ENCODE data around the gene ELF1. TPM values are rescaled to one million over a fixed set of nuclear protein-coding genes. Genes with fewer than 3 reads are reported as not detected.
A peak's percentile ranks its signal among the peaks of the same experiment; 100 is the strongest.

ELF1 gene
- total and polyA plus RNA-seq, 2 of the 8 experiments (the other 6 are each of a cell fraction or from before 2014, with no cell fraction given), result 5.6 to 18.2 TPM

DNA sequence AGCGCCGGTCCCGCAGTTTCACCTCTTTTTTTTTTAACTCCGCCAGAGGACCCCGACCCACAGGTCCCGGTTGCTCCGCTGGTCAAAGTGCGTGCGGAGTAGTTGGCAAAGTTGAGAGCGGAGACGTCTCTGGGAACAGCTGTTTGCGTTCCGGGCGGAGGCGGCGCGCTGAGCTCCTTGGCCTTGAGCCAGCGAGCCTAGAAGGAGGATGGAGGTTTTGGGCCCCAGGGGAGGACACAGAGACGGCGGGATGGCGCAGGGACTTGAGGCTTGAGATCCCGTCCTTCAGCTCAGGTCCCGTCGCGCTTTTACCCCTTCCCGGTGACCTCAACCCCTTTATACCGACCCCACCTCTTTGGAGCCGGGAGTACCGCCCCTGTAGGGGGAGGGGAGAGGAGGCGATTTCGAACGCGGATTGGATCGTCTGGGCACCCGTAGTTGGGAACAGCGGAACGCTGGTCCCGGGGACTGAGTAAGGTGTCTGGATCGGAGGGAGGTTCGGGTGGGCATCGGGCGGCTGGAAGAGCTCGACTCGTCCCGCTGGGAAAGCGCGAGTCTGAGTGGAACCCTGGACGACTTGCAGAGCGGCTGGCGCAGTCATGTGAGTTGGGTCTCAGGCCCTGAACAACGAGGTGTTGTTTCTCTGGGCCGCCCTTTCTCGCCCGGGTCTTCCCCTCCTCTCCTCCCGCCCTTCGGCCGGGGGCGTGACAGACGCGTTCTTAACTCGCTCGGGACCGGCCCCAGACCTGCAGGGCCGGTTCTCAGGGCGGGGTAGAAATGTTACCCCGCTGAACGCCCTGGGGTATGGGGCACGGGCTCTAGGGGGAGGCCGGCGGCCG lies 42.2 kb upstream of the ELF1 start, which contains the start of gene WBP4 (continued):
- no peak for TF ChIP-seq SIX5 (IDR thresholded peaks at IDR 0.05; ENCODE audit: low read depth, low read length)
- TF ChIP-seq FOSL1 (IDR thresholded peaks at IDR 0.05; ENCODE audit: insufficient read depth, low read depth, low read length), result no peak
- TF ChIP-seq CEBPB (IDR thresholded peaks at IDR 0.05; ENCODE audit: low read depth, low read length), result peak; percentile 23; the same call in 1 of the 2 replicates
- TF ChIP-seq, protein P1, sequence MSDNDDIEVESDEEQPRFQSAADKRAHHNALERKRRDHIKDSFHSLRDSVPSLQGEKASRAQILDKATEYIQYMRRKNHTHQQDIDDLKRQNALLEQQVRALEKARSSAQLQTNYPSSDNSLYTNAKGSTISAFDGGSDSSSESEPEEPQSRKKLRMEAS (IDR thresholded peaks at IDR 0.05), result peak; percentile 31; the same call in 1 of the 2 replicates
- no peak for TF ChIP-seq ZNF274 (IDR thresholded peaks at IDR 0.05; ENCODE audit: borderline replicate concordance, extremely low read depth, low read length)
- TF ChIP-seq KDM4A (IDR thresholded peaks at IDR 0.05; ENCODE audit: low read depth, low read length, severe bottlenecking), result peak; percentile 96
- TF ChIP-seq CTBP2 (IDR thresholded peaks at IDR 0.05; ENCODE audit: borderline replicate concordance, insufficient read depth, insufficient read length, low read length), result peak; percentile 56
- TF ChIP-seq, protein P2, sequence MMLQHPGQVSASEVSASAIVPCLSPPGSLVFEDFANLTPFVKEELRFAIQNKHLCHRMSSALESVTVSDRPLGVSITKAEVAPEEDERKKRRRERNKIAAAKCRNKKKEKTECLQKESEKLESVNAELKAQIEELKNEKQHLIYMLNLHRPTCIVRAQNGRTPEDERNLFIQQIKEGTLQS (IDR thresholded peaks at IDR 0.05; ENCODE audit: insufficient read depth, low read depth, low read length), result no peak
- peak; percentile 12 for TF ChIP-seq SAP30 (IDR thresholded peaks at IDR 0.05; ENCODE audit: insufficient read depth, insufficient replicate concordance, low read length)
- TF ChIP-seq GABPA (IDR thresholded peaks at IDR 0.05; ENCODE audit: borderline replicate concordance, insufficient read depth, low read length), result no peak
- no peak for TF ChIP-seq SRF (IDR thresholded peaks at IDR 0.05; ENCODE audit: low read depth, low read length)
- TF ChIP-seq, protein P3, sequence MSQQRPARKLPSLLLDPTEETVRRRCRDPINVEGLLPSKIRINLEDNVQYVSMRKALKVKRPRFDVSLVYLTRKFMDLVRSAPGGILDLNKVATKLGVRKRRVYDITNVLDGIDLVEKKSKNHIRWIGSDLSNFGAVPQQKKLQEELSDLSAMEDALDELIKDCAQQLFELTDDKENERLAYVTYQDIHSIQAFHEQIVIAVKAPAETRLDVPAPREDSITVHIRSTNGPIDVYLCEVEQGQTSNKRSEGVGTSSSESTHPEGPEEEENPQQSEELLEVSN (IDR thresholded peaks at IDR 0.05), result no peak; the same call in none of the 2 replicates
- peak; percentile 95 for TF ChIP-seq ASH2L (IDR thresholded peaks at IDR 0.05; ENCODE audit: low read length)
- no peak for TF ChIP-seq RAD21 (IDR thresholded peaks at IDR 0.05 in 1 of 2, conservative IDR thresholded peaks at IDR 0.05 in 1 of 2; ENCODE audit: low read depth in 2 of 2, low read length in 2 of 2)
- no peak for TF ChIP-seq KDM5A (IDR thresholded peaks at IDR 0.05; ENCODE audit: low read length)
- TF ChIP-seq BRCA1 (IDR thresholded peaks at IDR 0.05; ENCODE audit: low read depth, low read length), result no peak
- TF ChIP-seq POU5F1 (IDR thresholded peaks at IDR 0.05; ENCODE audit: low read depth, low read length), result no peak
- TF ChIP-seq MAFK (IDR thresholded peaks at IDR 0.05; ENCODE audit: low read depth, low read length), result no peak
- TF ChIP-seq POLR2AphosphoS5 (IDR thresholded peaks at IDR 0.05; ENCODE audit: low read depth, low read length), result peak; percentile 98
- no peak for TF ChIP-seq NRF1 (IDR thresholded peaks at IDR 0.05; ENCODE audit: low read depth, low read length)
- no peak for TF ChIP-seq YY1 (IDR thresholded peaks at IDR 0.05; ENCODE audit: low read depth, low read length)
- TF ChIP-seq KDM1A (IDR thresholded peaks at IDR 0.05; ENCODE audit: borderline replicate concordance, low read length), result no peak
